ENCODE measurements around the gene NPNT. TPM values are rescaled to one million over a fixed set of nuclear protein-coding genes. Genes with fewer than 3 reads are reported as not detected.

Gene NPNT
- total RNA-seq, 1 experiment from 2014 or later: 42.1 TPM

DNA sequence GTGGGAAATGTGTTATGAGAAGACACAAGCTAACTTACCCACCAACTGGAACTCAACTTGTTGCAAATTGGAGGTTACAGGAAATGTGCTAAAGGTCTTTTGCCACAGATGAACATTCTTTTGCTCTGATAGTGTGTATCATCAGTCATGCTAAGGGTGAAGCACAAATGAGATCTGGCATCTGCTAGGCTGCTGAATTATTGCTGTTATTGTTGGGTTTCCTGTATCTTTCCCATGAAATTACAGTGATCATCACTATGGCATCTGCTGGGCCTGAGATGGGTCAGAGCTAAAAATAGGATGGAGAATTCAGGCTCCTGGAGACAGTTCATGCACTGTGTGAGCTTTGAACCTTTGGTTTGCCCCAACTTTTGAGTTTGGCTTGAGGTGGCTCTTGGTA lies 124.5 kb downstream of the NPNT start:
- TF ChIP-seq, protein P1, sequence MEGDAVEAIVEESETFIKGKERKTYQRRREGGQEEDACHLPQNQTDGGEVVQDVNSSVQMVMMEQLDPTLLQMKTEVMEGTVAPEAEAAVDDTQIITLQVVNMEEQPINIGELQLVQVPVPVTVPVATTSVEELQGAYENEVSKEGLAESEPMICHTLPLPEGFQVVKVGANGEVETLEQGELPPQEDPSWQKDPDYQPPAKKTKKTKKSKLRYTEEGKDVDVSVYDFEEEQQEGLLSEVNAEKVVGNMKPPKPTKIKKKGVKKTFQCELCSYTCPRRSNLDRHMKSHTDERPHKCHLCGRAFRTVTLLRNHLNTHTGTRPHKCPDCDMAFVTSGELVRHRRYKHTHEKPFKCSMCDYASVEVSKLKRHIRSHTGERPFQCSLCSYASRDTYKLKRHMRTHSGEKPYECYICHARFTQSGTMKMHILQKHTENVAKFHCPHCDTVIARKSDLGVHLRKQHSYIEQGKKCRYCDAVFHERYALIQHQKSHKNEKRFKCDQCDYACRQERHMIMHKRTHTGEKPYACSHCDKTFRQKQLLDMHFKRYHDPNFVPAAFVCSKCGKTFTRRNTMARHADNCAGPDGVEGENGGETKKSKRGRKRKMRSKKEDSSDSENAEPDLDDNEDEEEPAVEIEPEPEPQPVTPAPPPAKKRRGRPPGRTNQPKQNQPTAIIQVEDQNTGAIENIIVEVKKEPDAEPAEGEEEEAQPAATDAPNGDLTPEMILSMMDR (IDR thresholded peaks at IDR 0.05; ENCODE audit: insufficient read depth in 1 of 2, low read depth in 1 of 2, low read length in 1 of 2, severe bottlenecking in 1 of 2, unreplicated experiment in 1 of 2): no peak
- intact Hi-C loops (cut with micrococcal nuclease; ENCODE audit: unreplicated experiment): no loop called here
- ChIA-PET CTCF (no interaction called here), POLR2A (no interaction called here)
- Mint-ChIP-seq H3K27me3 (ENCODE audit: insufficient read depth, unreplicated experiment) (no peaks in the 10 kb centered on the region), H3K27ac (ENCODE audit: unreplicated experiment) (no peak overlapping the region), H3K9me3 (ENCODE audit: unreplicated experiment) (peaks cover 12% of the 10 kb centered on the region), H3K36me3 (ENCODE audit: insufficient read depth, unreplicated experiment) (no peaks in the 10 kb centered on the region), H3K4me1 (ENCODE audit: low read depth, unreplicated experiment) (no peaks in the 10 kb centered on the region), H3K4me3 (ENCODE audit: unreplicated experiment) (no peak overlapping the region)
- no peak for DNase-seq
- H3K9me3 ChIP-seq: no peaks in the 10 kb centered on the region
- no peaks in the 10 kb centered on the region for H3K4me1 ChIP-seq
- no peak overlapping the region for H3K4me3 ChIP-seq (ENCODE audit: low read depth, low read length)
- no TSS peak for BruUV-seq (replicated peaks)
- no peaks in the 10 kb centered on the region for H3K27me3 ChIP-seq (replicated peaks; ENCODE audit: control insufficient read depth, insufficient read depth, low read length)
- H3K36me3 ChIP-seq (ENCODE audit: control insufficient read depth, insufficient read depth, low read length): no peaks in the 10 kb centered on the region

Other genes starting within 250 kb of the NPNT start
- 16.1 and 19.2 TPM in 2 replicates for gene INTS12, start 186.8 kb upstream of the NPNT start, total RNA-seq (2022)
- 20.5 and 21.3 TPM in 2 replicates for gene GSTCD, start 186.7 kb upstream of the NPNT start, total RNA-seq (2022)

Data from Caco-2 (cell line).